Spleen (tissue), 11 donors: ENCODE results near the gene CLEC6A. TPM values are rescaled to one million over a fixed set of nuclear protein-coding genes. Genes with fewer than 3 reads are reported as not detected.
"Not testable (repeated sequence)": the region's sequence is repeated elsewhere in the genome, so short reads cannot be mapped to it uniquely, and the experiment has no call there.

Experiments used
- DNase-seq: peaks from one replicate; pipeline ENCODE4 v3.0.0-alpha.2; 2020
- H3K27ac ChIP-seq, 8 donors: fragments of 200-600 bp; sonication (generic) in 7 of 8; 1 replicate in 4 of 8; 2 replicates in 4 of 8; pipeline versions ENCODE4 v1.5.0 to v1.8.0; 2016 to 2021; ENCODE audit warnings: inconsistent platforms in 4 of 8, mild to moderate bottlenecking in 4 of 8, moderate library complexity in 1 of 8
- H3K27me3 ChIP-seq, 7 donors: fragments of 200-600 bp; sonication (generic) in 6 of 7; replicated peaks in 1 of 7; 1 replicate in 4 of 7; 2 replicates in 3 of 7; pipeline versions ENCODE4 v1.5.0 to v1.8.0; 2016 to 2021; ENCODE audit warnings: inconsistent platforms in 3 of 7, mild to moderate bottlenecking in 1 of 7
- H3K36me3 ChIP-seq, 6 donors: fragments of 200-600 bp; sonication (generic) in 5 of 6; 1 replicate in 4 of 6; 2 replicates in 2 of 6; pipeline versions ENCODE4 v1.5.0 to v1.8.0; 2016 to 2021; ENCODE audit warnings: inconsistent platforms in 2 of 6
- H3K4me1 ChIP-seq, 6 donors: fragments of 200-600 bp; sonication (generic) in 5 of 6; 1 replicate in 3 of 6; 2 replicates in 3 of 6; pipeline versions ENCODE4 v1.5.0 to v1.8.0; 2016 to 2021; ENCODE audit warnings: inconsistent platforms in 3 of 6
- H3K4me3 ChIP-seq, 8 donors: fragments of 200-600 bp; sonication (generic) in 7 of 8; 1 replicate in 4 of 8; 2 replicates in 4 of 8; pipeline versions ENCODE4 v1.5.0 to v1.8.0; 2016 to 2021; ENCODE audit warnings: inconsistent platforms in 4 of 8, mild to moderate bottlenecking in 4 of 8, moderate library complexity in 2 of 8
- H3K9me3 ChIP-seq, 8 donors: fragments of 200-600 bp; sonication (generic) in 7 of 8; 1 replicate in 4 of 8; 2 replicates in 4 of 8; pipeline versions ENCODE4 v1.5.0 to v1.8.0; 2016 to 2021; ENCODE audit warnings: inconsistent platforms in 4 of 8
- CTCF ChIP-seq, 11 experiments: fragments of 200-600 bp in 7 of 11; fragments of 450-650 bp in 4 of 11; sonication (generic) in 4 of 11; IDR thresholded peaks in 8 of 11; conservative IDR thresholded peaks in 3 of 11; 1 replicate in 7 of 11; 2 replicates in 4 of 11; pipeline versions ENCODE4 v1.4.0 to v1.8.0; 2016 to 2021; ENCODE audit warnings: antibody characterized with exemption in 11 of 11, inconsistent platforms in 4 of 11, mild to moderate bottlenecking in 1 of 11
- POLR2A ChIP-seq, 3 donors: fragments of 450-650 bp; IDR thresholded peaks; one replicate each; pipeline ENCODE4 v1.5.1; 2017; ENCODE audit warnings: antibody characterized with exemption in 3 of 3, mild to moderate bottlenecking in 1 of 3
- POLR2AphosphoS5 ChIP-seq, 3 donors: sonication (generic); formaldehyde crosslinking; IDR thresholded peaks; one replicate each; pipeline ENCODE4 v1.5.1; 2017; ENCODE audit warnings: antibody characterized with exemption in 3 of 3
- WGBS, 5 donors: extraction: QIAGEN DNeasy Blood & Tissue Kit in 3 of 5; methylation state at CpG; one replicate each; pipeline versions ENCODE4 v1.1.5 to v1.1.7; 2013 to 2018; 5-methylcytosine and 5-hydroxymethylcytosine counted together
- intact Hi-C: fragments of 100-400 bp; cut with DNase I; formaldehyde crosslinking; loops from one replicate; pipeline ENCODE4 v1.15.0; 2023; ENCODE audit warnings: low total_unique reads
- polyA plus RNA-seq, 3 donors: library from polyadenylated mRNA; stranded (reverse); fragments of 200-250 nt; gene quantifications; one replicate each; pipeline ENCODE4 v1.2.1, GENCODE V29; 2013
- total RNA-seq, 7 donors: library from RNA; depleted of rRNA in 3 of 7; stranded (reverse); fragments of >200 nt in 3 of 7; fragmentation: NEBNext Ultra II Directional in 4 of 7; extraction: Animal tissue kit (Norgen Biotek cat#: 25700) in 4 of 7; gene quantifications; one replicate each; pipeline versions ENCODE4 v1.1.0 to v1.2.1, GENCODE V29; 2016 to 2021
- donor health status: healthy with polysubstance abuse.
- donor health status: DM: no; HTN: no; CAD: no; lungs with moderate emphysema.
- donor health status: DM: no; HTN: no; CAD: no.
- donor health status: Bipolar disorder and iron deficiency.
- donor health status: healthy.
- donor health status: DM: no; HTN: no; CAD: no.
- donor health status: DM: yes; HTN: yes; CAD: no.

The CLEC6A gene
- total and polyA plus RNA-seq, 10 donors, result 0.05 to 0.77 (median 0.20) TPM; not detected in 5

DNA sequence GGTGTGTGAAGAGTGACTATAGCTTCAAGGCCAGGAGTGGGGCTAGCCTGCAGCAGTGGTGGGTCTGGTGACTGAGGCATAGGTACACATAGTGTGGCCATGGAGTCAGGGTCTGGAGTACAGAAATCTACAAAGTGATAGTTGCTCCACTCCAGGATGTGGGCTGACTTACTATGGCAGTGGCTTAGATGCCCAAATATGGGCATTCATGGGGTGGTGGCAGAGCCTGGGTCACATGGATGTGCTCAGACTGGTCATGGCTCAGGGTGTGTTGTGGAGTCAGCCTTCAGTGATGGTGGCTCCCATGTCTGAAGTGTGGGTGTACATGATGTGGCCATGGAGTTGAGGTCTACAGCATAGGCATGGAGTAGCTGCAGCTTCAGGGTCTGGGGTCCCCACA is 27.3 kb downstream of the CLEC6A start:
- DNase-seq, result no peak

GRCh38 chr12:8491646-8492530 is 36.1 kb downstream of the CLEC6A start:
- no peaks in the 10 kb centered on the region for H3K36me3 ChIP-seq
- H3K4me1 ChIP-seq, result peaks cover 0 to 28% (median 11%) of the 10 kb centered on the region in 6 donors
- WGBS, 5 donors, result 64 to 72% (median 70%) methylated on average over 5 of the region's 5 CpGs
- H3K27me3 ChIP-seq, result peaks cover 0 to 11% (median 0%) of the 10 kb centered on the region in 7 donors
- no peak for TF ChIP-seq POLR2AphosphoS5 (IDR thresholded peaks at IDR 0.05)
- no peak for TF ChIP-seq CTCF (IDR thresholded peaks at IDR 0.05 in 8 of 11, conservative IDR thresholded peaks at IDR 0.05 in 3 of 11)
- TF ChIP-seq POLR2A (IDR thresholded peaks at IDR 0.05), result no peak
- intact Hi-C loops, result no loop called here
- peak overlapping the region in 6 of 8 donors; percentile 49 to 83 (median 81) for H3K27ac ChIP-seq
- no peak for DNase-seq
- H3K9me3 ChIP-seq, result peaks cover 0 to 7% (median 0%) of the 10 kb centered on the region in 8 donors
- H3K4me3 ChIP-seq, result no peak overlapping the region

More for the DNA sequence above, 27.3 kb downstream of the CLEC6A start:
- Histone ChIP-seq H3K4me1 (no peaks in the 10 kb centered on the region), H3K9me3 (peaks cover 0 to 3% (median 0%) of the 10 kb centered on the region in 8 donors), H3K27me3 (peaks cover 0 to 35% (median 3%) of the 10 kb centered on the region in 7 donors), H3K36me3 (no peaks in the 10 kb centered on the region), H3K27ac (no peak overlapping the region), H3K4me3 (no peak overlapping the region)
- intact Hi-C loops, result no loop called here
- TF ChIP-seq POLR2A (IDR thresholded peaks at IDR 0.05), result no peak
- TF ChIP-seq CTCF (IDR thresholded peaks at IDR 0.05 in 8 of 11, conservative IDR thresholded peaks at IDR 0.05 in 3 of 11), result no peak

DNA sequence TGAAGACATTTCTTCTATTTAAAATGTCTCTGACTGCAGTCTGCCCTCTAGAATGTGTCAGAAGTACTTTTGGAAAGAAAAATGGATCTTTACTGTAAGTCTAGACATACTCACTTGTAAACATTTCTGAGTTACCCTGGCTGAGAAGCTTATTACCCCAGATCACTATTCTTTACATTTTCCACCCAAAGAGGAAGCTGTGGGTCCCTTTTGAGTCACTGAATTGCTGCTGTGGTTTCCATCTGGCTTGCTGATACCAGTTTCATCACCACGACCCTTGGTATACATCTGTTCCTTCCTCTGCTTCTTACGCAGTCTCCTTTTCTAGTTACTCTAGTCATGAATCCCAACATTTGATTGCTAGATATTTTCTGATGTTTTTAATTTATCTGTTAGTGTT is 37.3 kb downstream of the CLEC6A start:
- Histone ChIP-seq H3K27ac (peak overlapping the region in 7 of 8 donors; percentile 49 to 83 (median 79)), H3K27me3 (peaks cover 0 to 23% (median 0%) of the 10 kb centered on the region in 7 donors), H3K4me3 (peak overlapping the region in 1 of 8 donors; percentile 6), H3K9me3 (peaks cover 0 to 3% (median 0%) of the 10 kb centered on the region in 8 donors), H3K36me3 (no peaks in the 10 kb centered on the region), H3K4me1 (peaks cover 0 to 28% (median 11%) of the 10 kb centered on the region in 6 donors)
- DNase-seq, result no peak
- WGBS, 5 donors, result 9 to 29% (median 13%) methylated on average over 1 to 2 of the region's 2 CpGs
- TF ChIP-seq POLR2AphosphoS5 (IDR thresholded peaks at IDR 0.05) (peak in 1 of 3 donors; percentile 66), POLR2A (IDR thresholded peaks at IDR 0.05) (no peak)
- intact Hi-C loops, result no loop called here

GRCh38 chr12:8495671-8496070 is 39.9 kb downstream of the CLEC6A start:
- H3K4me1 ChIP-seq, result peaks cover 0 to 37% (median 11%) of the 10 kb centered on the region in 6 donors
- H3K36me3 ChIP-seq, intact Hi-C loops, H3K4me3 ChIP-seq, H3K27ac ChIP-seq, H3K9me3 ChIP-seq: not testable (repeated sequence)
- 80 to 93% (median 89%) methylated on average over 4 of the region's 4 CpGs for WGBS, 5 donors
- peaks cover 0 to 26% (median 0%) of the 10 kb centered on the region in 7 donors for H3K27me3 ChIP-seq
- DNase-seq, result peak; percentile 32

GRCh38 chr12:8496074-8496473 is 40.3 kb downstream of the CLEC6A start:
- WGBS, 5 donors, result 31 to 57% (median 46%) methylated on average over 7 of the region's 7 CpGs
- Histone ChIP-seq H3K4me1 (peaks cover 0 to 37% (median 11%) of the 10 kb centered on the region in 6 donors), H3K27me3 (peaks cover 0 to 26% (median 0%) of the 10 kb centered on the region in 7 donors)
- H3K27ac ChIP-seq, intact Hi-C loops, H3K9me3 ChIP-seq, H3K36me3 ChIP-seq, H3K4me3 ChIP-seq: not testable (repeated sequence)
- DNase-seq, result peak; percentile 28
